ENCODE results near the gene ANXA2.

Gene ANXA2

GRCh38 chr15:60299452-60300047, 98.2 kb downstream of the ANXA2 start:
- no peak for FAIRE-seq
- DNase-seq (ENCODE audit: insufficient read length, low spot score), result no peak
- TF ChIP-seq CTCF (IDR thresholded peaks at IDR 0.05; ENCODE audit: insufficient read depth, missing control alignments), result no peak
